IMR-90 (cell line): ENCODE results near the gene OTOL1. TPM values are rescaled to one million over a fixed set of nuclear protein-coding genes. Genes with fewer than 3 reads are reported as not detected.

Experiments
- ATAC-seq: fragments of 200-7000 bp; cut with Tn5 transposase; 2 replicates; pipeline ENCODE4 v1.9.1; 2020; ENCODE audit warnings: low read depth, mild to moderate bottlenecking, moderate library complexity
- BruUV-seq: library from RNA; stranded (reverse); fragments of 400-500 nt; replicated peaks from 2 replicates; lab custom pipeline; 2021; lab: Mats Ljungman, UMichigan
- CTCF ChIA-PET: fragments of 300-600 bp; formaldehyde crosslinking; extraction: SDS; loops from one replicate; lab custom pipeline; 2021; ENCODE audit warnings: antibody characterized with exemption; lab: Yijun Ruan, JAX
- POLR2A ChIA-PET: fragments of 300-600 bp; sonication (Branson Sonifier 250); formaldehyde crosslinking; loops from one replicate; lab custom pipeline; 2022; ENCODE audit warnings: antibody characterized with exemption; ENCODE audit not compliant: unreplicated experiment; lab: Charles Lee
- DNase-seq: peaks from one replicate; pipeline ENCODE4 v3.0.0; 2013
- H2AFZ ChIP-seq: replicated peaks from 2 replicates; pipeline ENCODE3; 2013; ENCODE audit warnings: low read length, mild to moderate bottlenecking; ENCODE audit not compliant: poor library complexity
- H2AK5ac ChIP-seq: 2 replicates; pipeline ENCODE4 v1.6.1; 2013; ENCODE audit warnings: low read depth, low read length, inconsistent platforms
- H2AK9ac ChIP-seq: replicated peaks from 2 replicates; pipeline ENCODE3; 2013; ENCODE audit warnings: mild to moderate bottlenecking, low read depth, low read length, moderate library complexity; ENCODE audit not compliant: poor library complexity
- H2BK120ac ChIP-seq: 2 replicates; pipeline ENCODE4 v1.6.1; 2013; ENCODE audit warnings: low read depth, low read length, inconsistent platforms
- H2BK15ac ChIP-seq: 3 replicates; pipeline ENCODE4 v1.6.1; 2013; ENCODE audit warnings: low read depth, low read length, inconsistent platforms
- H2BK20ac ChIP-seq: 2 replicates; pipeline ENCODE4 v1.6.1; 2013; ENCODE audit warnings: low read depth, mild to moderate bottlenecking, inconsistent platforms, low read length, moderate library complexity
- H2BK5ac ChIP-seq: 2 replicates; pipeline ENCODE4 v1.6.1; 2013; ENCODE audit warnings: mild to moderate bottlenecking, low read depth, low read length, inconsistent platforms; ENCODE audit not compliant: poor library complexity, severe bottlenecking
- H3K14ac ChIP-seq: replicated peaks from 2 replicates; pipeline ENCODE4 v1.6.1; 2013; ENCODE audit warnings: low read depth, low read length, inconsistent platforms
- H3K18ac ChIP-seq: 2 replicates; pipeline ENCODE4 v1.6.1; 2013; ENCODE audit warnings: low read depth, low read length, control low read depth
- H3K23ac ChIP-seq: 2 replicates; pipeline ENCODE4 v1.6.1; 2013; ENCODE audit warnings: low read depth, low read length, inconsistent platforms
- H3K27ac ChIP-seq: 2 replicates; pipeline ENCODE4 v1.5.1; 2013; ENCODE audit warnings: mild to moderate bottlenecking, control low read depth, low read length; ENCODE audit not compliant: insufficient read depth
- H3K27me3 ChIP-seq: 2 replicates; pipeline ENCODE4 v1.6.1; 2013; ENCODE audit warnings: low read length; ENCODE audit not compliant: control insufficient read depth, insufficient read depth
- H3K36me3 ChIP-seq: 2 replicates; pipeline ENCODE4 v1.6.1; 2013; ENCODE audit warnings: low read length, mixed read lengths; ENCODE audit not compliant: control insufficient read depth, insufficient read depth
- H3K4ac ChIP-seq: 2 replicates; pipeline ENCODE4 v1.6.1; 2013; ENCODE audit warnings: low read depth, low read length, inconsistent platforms
- H3K4me1 ChIP-seq: 2 replicates; pipeline ENCODE4 v1.6.1; 2013; ENCODE audit warnings: low read length, mixed read lengths; ENCODE audit not compliant: control insufficient read depth, insufficient read depth
- H3K4me2 ChIP-seq: 2 replicates; pipeline ENCODE4 v1.6.1; 2013; ENCODE audit warnings: low read depth, mild to moderate bottlenecking, control low read depth, low read length, moderate library complexity
- H3K4me3 ChIP-seq: 2 replicates; pipeline ENCODE4 v1.5.1; 2013; ENCODE audit warnings: low read depth, mild to moderate bottlenecking, control low read depth, low read length, moderate library complexity; ENCODE audit not compliant: insufficient read depth
- H3K56ac ChIP-seq: 2 replicates; pipeline ENCODE4 v1.6.1; 2013; ENCODE audit warnings: low read length, inconsistent platforms; ENCODE audit not compliant: insufficient read depth; ENCODE audit errors: extremely low read depth
- H3K79me1 ChIP-seq, 2 experiments: 2 replicates each; pipeline ENCODE4 v1.6.1; 2013; ENCODE audit warnings: low read length in 2 of 2, inconsistent platforms in 1 of 2, low read depth in 1 of 2
- H3K9ac ChIP-seq: 2 replicates; pipeline ENCODE4 v1.6.1; 2013; ENCODE audit warnings: low read depth, low read length, control low read depth
- H3K9me1 ChIP-seq: 2 replicates; pipeline ENCODE4 v1.6.1; 2013; ENCODE audit warnings: low read length, inconsistent platforms; ENCODE audit not compliant: insufficient read depth
- H3K9me3 ChIP-seq: 2 replicates; pipeline ENCODE4 v1.6.1; 2013; ENCODE audit warnings: low read length; ENCODE audit not compliant: control insufficient read depth, insufficient read depth
- H4K20me1 ChIP-seq: 2 replicates; pipeline ENCODE4 v1.6.1; 2013; ENCODE audit warnings: low read length, inconsistent platforms; ENCODE audit not compliant: insufficient read depth
- H4K5ac ChIP-seq: 2 replicates; pipeline ENCODE4 v1.6.1; 2013; ENCODE audit warnings: mild to moderate bottlenecking, low read depth, low read length, control low read depth
- H4K8ac ChIP-seq, 2 experiments: 2 replicates each; pipeline ENCODE4 v1.6.1; 2013; ENCODE audit warnings: low read depth in 2 of 2, low read length in 2 of 2, control low read depth in 1 of 2, inconsistent platforms in 1 of 2
- H4K91ac ChIP-seq: 2 replicates; pipeline ENCODE4 v1.6.1; 2013; ENCODE audit warnings: low read depth, low read length, inconsistent platforms; ENCODE audit not compliant: insufficient read depth
- BHLHE40 ChIP-seq: fragments of 150-350 bp; IDR thresholded peaks from 2 replicates; pipeline ENCODE4 v1.6.1; 2016; ENCODE audit warnings: mild to moderate bottlenecking, low read depth, low read length
- CEBPB ChIP-seq: IDR thresholded peaks from 2 replicates; pipeline ENCODE4 v1.6.1; 2012; ENCODE audit warnings: low read depth, low read length, improper control_type of control experiment
- CHD1 ChIP-seq: IDR thresholded peaks from 2 replicates; pipeline ENCODE4 v1.6.1; 2012; ENCODE audit warnings: low read depth, low read length, improper control_type of control experiment
- FOS ChIP-seq: fragments of 150-350 bp; IDR thresholded peaks from 2 replicates; pipeline ENCODE4 v1.6.1; 2016; ENCODE audit warnings: low read depth, low read length
- MAFK ChIP-seq: IDR thresholded peaks from 2 replicates; pipeline ENCODE4 v1.6.1; 2012; ENCODE audit warnings: low read depth, low read length, improper control_type of control experiment
- MAZ ChIP-seq: IDR thresholded peaks from 2 replicates; pipeline ENCODE4 v1.6.1; 2012; ENCODE audit warnings: low read depth, mild to moderate bottlenecking, low read length, improper control_type of control experiment, moderate library complexity, borderline replicate concordance
- MXI1 ChIP-seq: IDR thresholded peaks from 2 replicates; pipeline ENCODE4 v1.6.1; 2012; ENCODE audit warnings: low read depth, mild to moderate bottlenecking, low read length, moderate library complexity, borderline replicate concordance
- NFE2L2 ChIP-seq: fragments of 150-350 bp; IDR thresholded peaks from 2 replicates; pipeline ENCODE4 v1.6.1; 2016; ENCODE audit warnings: low read depth, mild to moderate bottlenecking, low read length
- POLR2A ChIP-seq: IDR thresholded peaks from 2 replicates; pipeline ENCODE4 v1.6.1; 2012; ENCODE audit warnings: mild to moderate bottlenecking, low read depth, low read length
- RCOR1 ChIP-seq: IDR thresholded peaks from 2 replicates; pipeline ENCODE4 v1.6.1; 2012; ENCODE audit warnings: mild to moderate bottlenecking, low read length, improper control_type of control experiment; ENCODE audit not compliant: insufficient replicate concordance
- RFX5 ChIP-seq: IDR thresholded peaks from 2 replicates; pipeline ENCODE4 v1.8.0; 2012; ENCODE audit warnings: low read depth, mild to moderate bottlenecking, low read length, moderate library complexity
- SMC3 ChIP-seq: fragments of 150-350 bp; IDR thresholded peaks from 2 replicates; pipeline ENCODE4 v1.6.1; 2016; ENCODE audit warnings: low read depth, mild to moderate bottlenecking, antibody characterized with exemption, low read length, moderate library complexity
- WGBS, 2 experiments: methylation state at CpG; one replicate each; pipeline versions ENCODE4 v1.1.5 to v1.1.7; 2013; ENCODE audit warnings: missing lambda C conversion rate in 2 of 2; ENCODE audit not compliant: insufficient read length in 1 of 2; ENCODE audit errors: extremely low coverage in 2 of 2; 5-methylcytosine and 5-hydroxymethylcytosine counted together
- dilution Hi-C: fragments of 300-500 bp; cut with HindIII; formaldehyde crosslinking; loops from one replicate; pipeline ENCODE4 v1.14.3; 2018; ENCODE audit warnings: low sequenced_read_pairs; ENCODE audit not compliant: unreplicated experiment
- in situ Hi-C: fragments of 300-500 bp; cut with MboI; formaldehyde crosslinking; loops from 3 replicates; pipeline ENCODE4 v1.14.3; 2019; ENCODE audit warnings: low sequenced_read_pairs, inconsistent platforms, mixed read lengths
- intact Hi-C: fragments of 100-400 bp; cut with micrococcal nuclease; formaldehyde crosslinking; loops from 2 replicates; pipeline ENCODE4 v1.10.0; 2022
- polyA plus RNA-seq, 3 experiments: library from polyadenylated mRNA; depleted of rRNA; stranded (reverse); fragments of >200 nt; gene quantifications; 2 replicates each; pipeline ENCODE4 v1.2.3, GENCODE V29; 2012; ENCODE audit warnings: low replicate concordance in 1 of 3
- total RNA-seq: library from RNA; depleted of rRNA; stranded (reverse); fragments of >200 nt; gene quantifications from 2 replicates; pipeline ENCODE4 v1.2.3, GENCODE V29; 2012
- TF ChIP-seq, protein P1 (sequence below): fragments of 150-350 bp; IDR thresholded peaks from 2 replicates; pipeline ENCODE4 v1.6.1; 2017; ENCODE audit warnings: mild to moderate bottlenecking, antibody characterized with exemption, low read length, low read depth
- TF ChIP-seq, protein P2 (sequence below): fragments of 150-350 bp; IDR thresholded peaks from 2 replicates; pipeline ENCODE4 v1.6.1; 2016; ENCODE audit warnings: low read depth, mild to moderate bottlenecking, low read length, moderate library complexity, borderline replicate concordance

OTOL1 gene
- total and polyA plus RNA-seq, 2 of the 4 experiments (the other 2 are of a cell fraction): not detected

DNA sequence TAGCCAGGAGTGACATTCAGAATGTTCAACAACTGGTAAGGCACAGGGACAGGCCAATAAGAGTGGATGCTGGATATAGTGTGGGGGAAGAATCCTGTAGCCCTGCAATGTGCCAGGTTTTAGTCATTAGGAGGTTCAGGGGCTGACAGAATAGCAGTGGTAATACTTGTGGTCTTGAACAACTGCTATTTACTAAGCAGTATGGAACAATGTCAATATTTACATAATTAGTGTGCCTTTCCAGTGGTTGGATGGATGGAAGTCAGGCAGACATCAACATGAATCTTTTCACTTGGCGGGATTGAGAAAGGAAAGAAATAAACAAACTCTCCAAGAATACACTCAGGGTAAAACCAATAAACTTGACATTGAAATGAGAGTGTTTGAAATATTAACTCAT, 55.1 kb downstream of the OTOL1 start:
- no peaks in the 10 kb centered on the region for H3K27me3 ChIP-seq
- intact Hi-C loops (no loop called here), in situ Hi-C loops (no loop called here), dilution Hi-C loops (no loop called here)
- no peaks in the 10 kb centered on the region for H3K9me1 ChIP-seq
- TF ChIP-seq POLR2A (no peak), SMC3 (no peak), CEBPB (no peak), RCOR1 (no peak), CHD1 (no peak), NFE2L2 (no peak), RFX5 (no peak), MAZ (no peak), BHLHE40 (no peak), MXI1 (no peak), FOS (no peak), MAFK (no peak)
- TF ChIP-seq, protein P1, sequence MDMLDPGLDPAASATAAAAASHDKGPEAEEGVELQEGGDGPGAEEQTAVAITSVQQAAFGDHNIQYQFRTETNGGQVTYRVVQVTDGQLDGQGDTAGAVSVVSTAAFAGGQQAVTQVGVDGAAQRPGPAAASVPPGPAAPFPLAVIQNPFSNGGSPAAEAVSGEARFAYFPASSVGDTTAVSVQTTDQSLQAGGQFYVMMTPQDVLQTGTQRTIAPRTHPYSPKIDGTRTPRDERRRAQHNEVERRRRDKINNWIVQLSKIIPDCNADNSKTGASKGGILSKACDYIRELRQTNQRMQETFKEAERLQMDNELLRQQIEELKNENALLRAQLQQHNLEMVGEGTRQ: no peak
- TF ChIP-seq, protein P2, sequence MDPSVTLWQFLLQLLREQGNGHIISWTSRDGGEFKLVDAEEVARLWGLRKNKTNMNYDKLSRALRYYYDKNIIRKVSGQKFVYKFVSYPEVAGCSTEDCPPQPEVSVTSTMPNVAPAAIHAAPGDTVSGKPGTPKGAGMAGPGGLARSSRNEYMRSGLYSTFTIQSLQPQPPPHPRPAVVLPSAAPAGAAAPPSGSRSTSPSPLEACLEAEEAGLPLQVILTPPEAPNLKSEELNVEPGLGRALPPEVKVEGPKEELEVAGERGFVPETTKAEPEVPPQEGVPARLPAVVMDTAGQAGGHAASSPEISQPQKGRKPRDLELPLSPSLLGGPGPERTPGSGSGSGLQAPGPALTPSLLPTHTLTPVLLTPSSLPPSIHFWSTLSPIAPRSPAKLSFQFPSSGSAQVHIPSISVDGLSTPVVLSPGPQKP: no peak
- H3K9me3 ChIP-seq: peaks cover 2% of the 10 kb centered on the region; the same call in 1 of the 2 replicates
- H4K20me1 ChIP-seq: no peaks in the 10 kb centered on the region
- no peak overlapping the region for H4K8ac ChIP-seq
- H2BK120ac ChIP-seq: no peak overlapping the region
- H3K4me2 ChIP-seq: no peak overlapping the region
- H3K36me3 ChIP-seq: no peaks in the 10 kb centered on the region
- H3K4me1 ChIP-seq: no peaks in the 10 kb centered on the region
- H2BK20ac ChIP-seq: no peak overlapping the region
- no TSS peak for BruUV-seq
- H3K56ac ChIP-seq: no peak overlapping the region
- H4K91ac ChIP-seq: no peak overlapping the region
- H3K14ac ChIP-seq: no peak overlapping the region
- no CpG with 5 or more reads among the region's 1 CpG for WGBS, 2 experiments
- H3K9ac ChIP-seq: no peak overlapping the region
- H2BK5ac ChIP-seq: no peak overlapping the region
- H3K4me3 ChIP-seq: no peak overlapping the region
- no peak overlapping the region for H3K4ac ChIP-seq
- no peak overlapping the region for H2AK5ac ChIP-seq
- no peak overlapping the region for H2BK15ac ChIP-seq
- CTCF ChIA-PET: no interaction called here
- H4K5ac ChIP-seq: no peak overlapping the region
- DNase-seq (no peak), ATAC-seq (no peak)
- POLR2A ChIA-PET: no interaction called here
- no peak overlapping the region for H3K18ac ChIP-seq
- H2AK9ac ChIP-seq: no peak overlapping the region
- no peak overlapping the region for H3K23ac ChIP-seq
- no peak overlapping the region for H3K27ac ChIP-seq
- H2AFZ ChIP-seq: no peak overlapping the region
- no peaks in the 10 kb centered on the region for H3K79me1 ChIP-seq
